Ascending aorta (tissue), 2 donors: Measurements from ENCODE around the gene CDS1. TPM values are rescaled to one million over a fixed set of nuclear protein-coding genes. Genes with fewer than 3 reads are reported as not detected.
"Not testable (repeated sequence)": the region's sequence is repeated elsewhere in the genome, so short reads cannot be mapped to it uniquely, and the experiment has no call there.

ENCODE experiments used
- DNase-seq, 2 donors: peaks; one replicate each; pipeline ENCODE4 v3.0.0-alpha.2; 2019; ENCODE audit warnings: low spot score in 2 of 2
- H3K27ac ChIP-seq, 2 donors: fragments of 200-600 bp; sonication (generic); one replicate each; pipeline ENCODE4 v1.5.1; 2016 to 2017; ENCODE audit warnings: mild to moderate bottlenecking in 1 of 2
- H3K27me3 ChIP-seq: fragments of 200-600 bp; sonication (generic); one replicate; pipeline ENCODE4 v1.5.1; 2017
- H3K36me3 ChIP-seq, 2 donors: fragments of 200-600 bp; sonication (generic); one replicate each; pipeline ENCODE4 v1.5.1; 2016
- H3K4me1 ChIP-seq, 2 donors: fragments of 200-600 bp; sonication (generic); one replicate each; pipeline ENCODE4 v1.5.1; 2016 to 2017; ENCODE audit warnings: mild to moderate bottlenecking in 1 of 2
- H3K4me3 ChIP-seq, 2 donors: fragments of 200-600 bp; sonication (generic); one replicate each; pipeline ENCODE4 v1.5.1; 2016 to 2017; ENCODE audit warnings: mild to moderate bottlenecking in 1 of 2
- H3K9me3 ChIP-seq, 2 donors: fragments of 200-600 bp; sonication (generic); one replicate each; pipeline ENCODE4 v1.5.1; 2016
- intact Hi-C: fragments of 100-400 bp; cut with DNase I; formaldehyde crosslinking; loops from one replicate; pipeline ENCODE4 v1.15.1; 2023
- total RNA-seq: library from RNA; depleted of rRNA; stranded (reverse); fragments of >200 nt; gene quantifications from one replicate; pipeline ENCODE4 v1.1.0, GENCODE V29; 2016
- TF ChIP-seq, protein P1 (sequence below), 3 experiments: fragments of 200-600 bp in 2 of 3; fragments of 450-650 bp in 1 of 3; sonication (generic) in 2 of 3; IDR thresholded peaks; one replicate each; pipeline ENCODE4 v1.5.1; 2016 to 2019; ENCODE audit warnings: antibody characterized with exemption in 3 of 3, mild to moderate bottlenecking in 1 of 3, moderate library complexity in 1 of 3

Gene CDS1
- total RNA-seq, 1 donor from 2014 or later = 0.11 TPM

DNA sequence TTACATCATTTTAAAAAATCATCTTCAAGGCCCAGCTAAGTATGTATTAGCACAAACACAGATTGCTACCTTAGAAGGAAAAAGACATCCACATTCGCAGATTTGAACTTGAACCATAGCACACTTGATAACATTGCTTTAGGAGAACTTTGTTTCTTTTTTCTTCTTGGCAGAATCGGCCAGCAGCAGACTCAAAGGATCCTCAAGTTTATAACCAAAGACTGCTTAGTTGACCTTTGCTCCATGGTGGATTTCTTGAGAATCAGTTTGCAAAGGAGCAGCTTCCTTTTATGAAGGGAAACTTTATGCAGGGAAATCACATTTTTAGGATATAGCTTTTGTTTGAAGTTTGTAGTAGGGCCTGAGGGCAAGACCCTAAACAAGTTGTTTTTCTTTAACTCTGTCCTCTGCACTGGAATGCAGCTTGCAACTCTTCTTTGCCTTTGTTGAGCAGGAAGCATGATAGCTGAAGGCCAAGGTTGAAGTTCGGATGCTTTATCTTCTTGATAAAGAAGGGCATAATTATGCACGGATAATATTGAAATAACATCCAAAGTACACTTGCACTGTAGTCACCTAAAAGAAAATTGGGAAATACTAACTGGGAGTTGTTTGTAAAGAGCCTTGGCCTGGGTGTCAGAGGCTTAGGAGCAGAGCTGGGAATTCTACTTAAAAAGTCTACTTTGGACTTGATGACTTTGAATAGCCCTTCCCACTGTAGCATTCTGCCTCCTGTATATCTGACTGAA is 78.4 kb downstream of the CDS1 start:
- Histone ChIP-seq H3K9me3 (no peaks in the 10 kb centered on the region), H3K4me3 (no peak overlapping the region), H3K27ac (no peak overlapping the region), H3K36me3 (peaks cover 0 to 11% of the 10 kb centered on the region in 2 donors), H3K27me3 (no peaks in the 10 kb centered on the region), H3K4me1 (no peaks in the 10 kb centered on the region)
- intact Hi-C loops = no loop called here
- TF ChIP-seq, protein P1, sequence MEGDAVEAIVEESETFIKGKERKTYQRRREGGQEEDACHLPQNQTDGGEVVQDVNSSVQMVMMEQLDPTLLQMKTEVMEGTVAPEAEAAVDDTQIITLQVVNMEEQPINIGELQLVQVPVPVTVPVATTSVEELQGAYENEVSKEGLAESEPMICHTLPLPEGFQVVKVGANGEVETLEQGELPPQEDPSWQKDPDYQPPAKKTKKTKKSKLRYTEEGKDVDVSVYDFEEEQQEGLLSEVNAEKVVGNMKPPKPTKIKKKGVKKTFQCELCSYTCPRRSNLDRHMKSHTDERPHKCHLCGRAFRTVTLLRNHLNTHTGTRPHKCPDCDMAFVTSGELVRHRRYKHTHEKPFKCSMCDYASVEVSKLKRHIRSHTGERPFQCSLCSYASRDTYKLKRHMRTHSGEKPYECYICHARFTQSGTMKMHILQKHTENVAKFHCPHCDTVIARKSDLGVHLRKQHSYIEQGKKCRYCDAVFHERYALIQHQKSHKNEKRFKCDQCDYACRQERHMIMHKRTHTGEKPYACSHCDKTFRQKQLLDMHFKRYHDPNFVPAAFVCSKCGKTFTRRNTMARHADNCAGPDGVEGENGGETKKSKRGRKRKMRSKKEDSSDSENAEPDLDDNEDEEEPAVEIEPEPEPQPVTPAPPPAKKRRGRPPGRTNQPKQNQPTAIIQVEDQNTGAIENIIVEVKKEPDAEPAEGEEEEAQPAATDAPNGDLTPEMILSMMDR (IDR thresholded peaks at IDR 0.05) = no peak
- no peak for DNase-seq

DNA sequence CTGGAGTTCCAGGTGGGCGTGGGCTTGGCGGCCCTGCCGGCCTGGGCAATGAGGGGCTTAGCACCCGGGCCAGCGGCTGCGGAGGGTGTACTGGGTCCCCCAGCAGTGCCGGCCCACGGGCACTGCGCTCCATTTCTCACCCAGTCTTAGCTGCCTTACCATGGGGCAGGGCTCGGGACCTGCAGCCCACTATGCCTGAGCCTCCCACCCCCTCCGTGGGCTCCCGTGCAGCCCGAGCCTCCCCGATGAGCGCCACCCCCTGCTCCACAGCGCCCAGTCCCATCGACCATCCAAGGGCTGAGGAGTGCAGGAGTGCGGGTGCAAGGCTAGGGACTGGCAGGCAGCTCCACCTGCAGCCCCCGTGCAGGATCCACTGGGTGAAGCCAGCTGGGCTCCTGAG is 81.8 kb downstream of the CDS1 start:
- H3K4me3 ChIP-seq, H3K27me3 ChIP-seq, H3K4me1 ChIP-seq, H3K9me3 ChIP-seq, DNase-seq, intact Hi-C loops, H3K27ac ChIP-seq: not testable (repeated sequence)
- H3K36me3 ChIP-seq = peaks cover 0 to 39% of the 10 kb centered on the region in 2 donors

DNA sequence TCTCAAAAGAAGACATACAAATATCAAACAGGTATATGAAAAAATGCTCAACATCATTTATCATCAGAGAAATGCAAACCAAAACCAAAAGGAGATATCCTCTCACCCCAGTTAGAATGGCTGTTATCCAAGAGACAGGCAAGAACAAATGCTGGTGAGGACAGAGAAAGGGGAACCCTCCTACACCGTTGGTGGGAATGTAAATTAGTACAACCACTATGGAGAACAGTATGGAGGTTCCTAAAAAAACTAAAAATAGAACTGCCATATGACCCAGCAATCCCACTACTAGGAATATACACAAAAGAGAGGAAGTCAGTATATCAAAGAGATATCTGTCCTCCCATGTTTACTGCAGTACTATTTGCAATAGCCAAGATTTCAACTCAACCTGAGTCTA is 83.5 kb downstream of the CDS1 start:
- no peaks in the 10 kb centered on the region for H3K4me1 ChIP-seq
- TF ChIP-seq, protein P1 (IDR thresholded peaks at IDR 0.05) = no peak
- peaks cover 5 to 55% of the 10 kb centered on the region in 2 donors for H3K36me3 ChIP-seq
- no peak overlapping the region for H3K4me3 ChIP-seq
- intact Hi-C loops = no loop called here
- no peak for DNase-seq
- H3K27me3 ChIP-seq = no peaks in the 10 kb centered on the region
- no peaks in the 10 kb centered on the region for H3K9me3 ChIP-seq
- H3K27ac ChIP-seq = no peak overlapping the region

DNA sequence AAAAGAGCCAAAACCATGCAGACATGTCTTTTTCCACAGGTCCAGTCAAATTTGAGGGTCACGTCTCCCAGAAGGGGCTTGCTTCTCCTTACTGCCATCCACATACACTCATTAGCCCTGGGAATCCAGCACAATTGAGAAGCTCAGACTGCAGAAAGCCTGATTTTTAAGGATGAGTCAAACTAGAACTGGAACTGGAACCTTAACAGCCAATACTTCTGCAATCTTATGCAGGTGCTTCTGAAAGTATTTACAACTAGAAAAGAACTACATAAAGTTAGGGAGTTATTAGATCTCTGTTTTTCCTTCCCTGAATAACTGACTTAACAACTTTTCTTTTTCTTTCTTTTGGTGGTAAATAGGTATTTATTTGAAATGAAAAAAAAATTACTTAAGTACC is 86.3 kb downstream of the CDS1 start:
- Histone ChIP-seq H3K36me3 (peaks cover 16 to 75% of the 10 kb centered on the region in 2 donors), H3K9me3 (no peaks in the 10 kb centered on the region), H3K4me3 (no peak overlapping the region), H3K27me3 (no peaks in the 10 kb centered on the region), H3K27ac (no peak overlapping the region), H3K4me1 (peaks cover 0 to 6% of the 10 kb centered on the region in 2 donors)
- TF ChIP-seq, protein P1 (IDR thresholded peaks at IDR 0.05) = no peak
- no peak for DNase-seq
- intact Hi-C loops = no loop called here

DNA sequence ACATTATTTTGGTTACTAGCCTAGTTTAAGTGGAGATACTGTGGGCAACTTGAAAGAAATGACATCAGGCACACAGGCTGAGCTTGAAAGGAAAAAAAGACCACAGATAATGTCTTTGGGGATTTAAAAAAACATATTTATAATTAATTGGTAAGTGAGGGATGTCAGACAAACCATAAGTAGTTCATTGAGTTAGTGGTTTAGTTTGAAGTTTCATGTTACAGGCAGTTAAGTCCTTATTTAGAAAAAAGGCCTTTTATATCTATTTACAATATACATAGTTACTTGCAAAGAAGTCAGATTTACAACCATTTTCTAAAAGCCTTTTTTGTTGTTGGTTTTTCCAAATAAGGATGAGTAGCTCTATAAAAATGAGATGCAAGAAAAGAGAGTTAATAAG is 89.2 kb downstream of the CDS1 start:
- intact Hi-C loops = no loop called here
- TF ChIP-seq, protein P1 (IDR thresholded peaks at IDR 0.05) = no peak
- Histone ChIP-seq H3K9me3 (no peaks in the 10 kb centered on the region), H3K4me3 (no peak overlapping the region), H3K27ac (no peak overlapping the region), H3K4me1 (peaks cover 0 to 6% of the 10 kb centered on the region in 2 donors), H3K36me3 (peaks cover 16 to 92% of the 10 kb centered on the region in 2 donors), H3K27me3 (no peaks in the 10 kb centered on the region)
- no peak for DNase-seq

DNA sequence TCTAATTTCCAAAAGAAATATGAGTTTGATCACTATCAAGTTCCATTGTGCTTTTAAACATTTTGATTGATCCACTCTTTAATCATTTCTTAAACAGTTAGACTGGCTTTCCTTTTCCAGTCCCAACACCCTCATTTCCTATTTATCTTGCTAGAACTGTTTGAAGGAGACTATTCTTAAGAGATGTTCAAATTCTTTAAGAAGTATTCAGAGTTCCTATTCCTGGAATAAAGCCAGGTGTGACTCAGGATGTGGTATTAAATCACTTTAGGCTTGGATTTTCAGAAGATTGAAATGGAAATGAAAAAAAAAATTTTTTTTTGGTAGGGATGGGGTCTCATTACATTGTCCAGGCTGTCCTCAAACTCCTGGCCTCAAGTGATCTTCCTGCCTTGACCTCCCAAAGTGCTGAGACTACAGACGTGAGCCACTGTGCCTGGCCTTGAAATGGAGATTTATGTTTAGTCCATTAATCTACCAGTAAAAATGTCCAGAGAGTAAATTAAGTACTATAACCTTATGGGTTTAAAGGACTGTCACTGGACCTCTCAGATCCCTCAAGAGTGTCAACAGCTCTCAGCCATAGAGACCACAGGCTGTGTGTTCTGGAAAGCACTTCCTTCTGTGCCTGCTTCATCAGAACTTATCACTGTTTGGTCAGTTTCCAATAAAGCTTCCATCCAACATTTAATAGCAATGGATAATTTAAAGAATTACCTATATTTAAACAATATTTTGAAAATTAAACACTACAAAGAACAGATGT is 90.7 kb downstream of the CDS1 start:
- Histone ChIP-seq H3K27ac (no peak overlapping the region), H3K36me3 (peaks cover 26 to 92% of the 10 kb centered on the region in 2 donors), H3K27me3 (no peaks in the 10 kb centered on the region), H3K4me3 (no peak overlapping the region), H3K9me3 (no peaks in the 10 kb centered on the region), H3K4me1 (peaks cover 0 to 6% of the 10 kb centered on the region in 2 donors)
- TF ChIP-seq, protein P1 (IDR thresholded peaks at IDR 0.05) = no peak
- DNase-seq = no peak
- intact Hi-C loops = no loop called here
